ENCODE results near the gene DAPK2.

DAPK2 gene

DNA sequence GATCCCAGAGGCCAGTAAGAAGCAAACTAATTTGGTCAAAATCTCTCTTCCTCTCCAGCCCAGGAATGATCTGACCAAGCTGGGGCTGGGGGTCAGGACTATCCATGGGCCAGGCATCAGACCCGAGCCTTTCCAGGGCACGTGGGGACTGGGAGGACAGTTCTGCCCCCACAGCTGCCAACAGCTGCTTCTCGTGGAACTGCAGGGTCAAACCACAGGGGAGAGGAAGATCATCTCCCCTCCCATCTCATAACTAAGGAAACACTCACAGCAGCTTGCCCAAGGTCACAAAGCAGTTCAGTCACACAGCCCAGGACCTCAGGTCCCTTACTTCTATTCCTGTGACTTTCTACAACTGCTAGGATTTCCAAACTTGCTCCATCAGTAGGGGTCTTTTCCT lies 47.1 kb downstream of the DAPK2 start:
- no peak overlapping the region for H3K4me3 ChIP-seq (ENCODE audit: low read depth, low read length)

GRCh38 chr15:63998489-63998888 lies 47.8 kb downstream of the DAPK2 start:
- no peak overlapping the region for H3K4me3 ChIP-seq (ENCODE audit: low read depth, low read length)

- H3K4me3 ChIP-seq (ENCODE audit: low read depth, low read length), result no peak overlapping the region
Observed at GRCh38 chr15:63997715-63998442, 48.4 kb downstream of the DAPK2 start.

DNA sequence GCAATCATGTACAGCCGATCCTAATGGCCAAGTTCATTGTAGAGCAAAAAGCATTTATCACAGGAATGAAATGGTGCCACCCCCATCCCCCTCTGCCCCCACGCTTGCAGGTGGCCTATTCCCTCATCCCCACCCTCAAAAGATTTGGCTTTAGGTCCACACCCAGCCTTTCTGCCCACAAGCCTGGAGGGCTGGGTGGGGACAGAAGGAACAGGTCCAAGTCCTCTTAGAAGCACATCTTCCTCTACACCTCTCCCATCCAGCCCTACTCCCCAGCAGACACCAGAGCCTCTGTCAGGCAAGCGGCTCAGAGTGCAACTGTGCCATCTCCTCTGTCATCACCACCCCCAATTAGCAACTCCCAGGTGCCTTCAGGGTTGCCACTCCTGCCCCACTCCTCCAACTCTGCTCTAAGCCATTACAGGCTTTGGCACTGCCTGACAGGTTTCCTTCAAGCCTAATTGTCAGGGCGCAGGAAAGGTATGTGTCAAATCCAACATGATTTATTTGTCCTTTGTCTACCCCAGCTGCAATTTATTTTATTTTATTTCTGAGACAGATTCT lies 49.4 kb downstream of the DAPK2 start:
- H3K4me3 ChIP-seq (ENCODE audit: low read depth, low read length), result no peak overlapping the region

DNA sequence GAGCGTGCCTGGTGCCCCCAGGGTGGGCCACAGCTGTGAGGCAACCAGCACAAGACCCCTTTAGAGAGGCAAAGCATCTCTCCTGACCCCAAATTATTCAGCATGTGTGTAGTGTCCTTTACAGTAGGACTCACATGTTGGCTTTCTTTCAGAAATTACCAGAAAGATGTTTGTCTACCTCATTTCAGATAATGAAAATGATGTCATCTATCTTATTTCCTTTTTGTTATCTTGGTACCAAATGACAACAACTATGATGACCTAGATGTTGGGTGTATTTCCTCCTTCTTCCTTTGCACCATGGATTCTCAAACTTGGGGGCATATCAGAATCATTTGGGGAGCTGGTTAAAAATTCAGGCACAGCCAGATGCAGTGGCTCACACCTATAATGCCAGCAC lies 50.5 kb downstream of the DAPK2 start:
- no peak overlapping the region for H3K4me3 ChIP-seq (ENCODE audit: low read depth, low read length)

- no peak overlapping the region for H3K4me3 ChIP-seq (ENCODE audit: low read depth, low read length)
Observed at GRCh38 chr15:63994073-63994600, 52.1 kb downstream of the DAPK2 start.

GRCh38 chr15:63992300-63992699 lies 54.0 kb downstream of the DAPK2 start:
- no peak overlapping the region for H3K4me3 ChIP-seq (ENCODE audit: low read depth, low read length)

DNA sequence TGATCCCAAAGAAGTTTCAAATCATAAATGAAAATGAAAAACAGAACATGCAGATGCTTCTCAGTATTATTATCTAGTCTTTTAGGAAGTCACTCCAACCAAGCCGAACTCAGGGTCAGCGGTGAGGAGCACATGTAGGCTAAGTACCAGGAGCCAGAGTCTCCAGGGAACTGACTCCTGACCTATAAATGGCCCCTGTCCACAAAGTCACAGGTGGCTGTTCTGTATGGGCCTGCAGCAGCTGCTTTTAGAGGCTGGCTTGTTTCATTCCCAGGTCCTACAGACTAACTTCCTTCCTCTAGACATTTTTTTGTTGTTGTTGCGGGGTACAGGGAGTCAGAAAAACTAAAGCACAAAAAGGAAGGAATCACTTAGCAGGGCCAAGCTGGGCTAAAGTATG lies 54.6 kb downstream of the DAPK2 start:
- H3K4me3 ChIP-seq (ENCODE audit: low read depth, low read length), result no peak overlapping the region

- H3K4me3 ChIP-seq (ENCODE audit: low read depth, low read length), result no peak overlapping the region
Observed at GRCh38 chr15:63990454-63990853, 55.8 kb downstream of the DAPK2 start.

DNA sequence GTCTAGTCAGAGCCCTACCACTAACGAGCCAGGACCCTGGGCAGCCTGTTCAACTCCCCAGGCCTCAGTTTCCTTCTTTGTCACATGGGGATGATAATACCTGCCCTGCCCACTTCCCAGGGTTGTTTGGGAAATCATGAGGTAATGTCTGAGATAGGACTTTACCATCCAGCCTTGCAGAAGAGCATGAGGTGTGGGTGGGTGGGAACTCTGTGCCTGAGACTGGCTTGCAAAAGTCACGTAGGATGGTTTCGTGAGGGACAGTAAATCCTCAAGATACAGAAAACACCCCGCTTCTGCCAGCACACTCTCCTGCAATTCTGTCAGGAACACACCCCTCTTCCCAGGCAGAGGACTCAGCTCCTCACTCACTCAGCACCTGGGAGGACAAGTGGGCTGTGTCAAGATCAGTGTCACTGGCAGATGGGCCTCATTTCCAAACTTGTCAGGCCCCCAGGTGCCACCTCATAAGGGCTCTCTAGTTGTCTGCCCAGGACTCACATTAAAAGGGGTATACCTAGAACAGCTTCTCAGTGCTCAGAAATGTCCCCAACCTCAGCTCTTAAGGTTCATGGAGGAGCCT lies 58.4 kb downstream of the DAPK2 start:
- H3K4me3 ChIP-seq (ENCODE audit: low read depth, low read length), result no peak overlapping the region

GRCh38 chr15:63986751-63987341 lies 59.4 kb downstream of the DAPK2 start:
- H3K4me3 ChIP-seq (ENCODE audit: low read depth, low read length), result no peak overlapping the region

GRCh38 chr15:63986185-63986680 lies 60.1 kb downstream of the DAPK2 start:
- no peak overlapping the region for H3K4me3 ChIP-seq (ENCODE audit: low read depth, low read length)

DNA sequence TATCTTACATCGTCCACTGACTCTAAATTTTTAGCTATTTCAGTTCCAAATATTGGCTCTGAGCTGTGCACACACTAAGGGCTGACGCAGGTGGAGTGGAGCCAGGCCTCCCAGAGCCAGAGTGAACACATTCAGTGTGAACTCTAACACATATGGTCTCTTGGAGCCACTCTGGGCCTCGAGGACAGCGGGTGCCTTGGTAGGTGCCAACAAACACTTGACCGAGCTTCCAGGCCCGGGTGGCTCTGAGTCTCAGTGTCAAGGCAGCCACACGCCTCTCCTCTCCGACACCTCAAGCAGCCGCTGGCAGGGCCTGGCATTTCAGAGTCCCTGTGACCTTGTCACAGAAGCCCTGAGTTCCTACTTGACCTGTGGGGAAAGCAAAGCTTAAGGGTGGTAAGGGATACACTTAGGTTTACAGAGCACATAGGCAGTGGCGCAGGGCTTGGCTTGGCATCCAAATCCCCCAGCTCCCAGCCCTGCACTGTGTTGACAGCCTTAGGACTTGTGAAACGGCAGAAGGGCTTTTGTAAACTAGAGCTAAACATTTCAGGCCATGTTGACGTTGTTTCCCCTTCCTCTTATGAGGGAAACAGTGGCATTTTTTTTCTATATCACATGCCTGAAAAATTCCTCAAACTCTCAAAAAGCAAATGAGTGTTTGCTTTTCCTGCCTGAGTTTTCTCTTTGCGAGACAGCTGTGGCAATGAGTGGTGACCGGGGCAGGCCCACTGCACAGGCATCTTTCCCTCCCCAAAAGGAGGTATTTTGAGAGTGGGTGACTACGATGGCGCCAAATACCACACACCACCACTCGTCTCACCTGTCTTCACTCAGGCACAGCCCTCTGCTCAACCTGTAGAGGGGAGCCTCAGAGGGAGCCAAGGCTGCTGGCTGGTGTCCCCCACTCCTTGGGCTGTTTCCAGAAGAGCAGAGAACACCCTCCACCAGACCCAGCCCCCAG lies 60.8 kb downstream of the DAPK2 start:
- H3K4me3 ChIP-seq (ENCODE audit: low read depth, low read length), result no peak overlapping the region

- H3K4me3 ChIP-seq (ENCODE audit: low read depth, low read length), result no peak overlapping the region
Observed at GRCh38 chr15:63984331-63984730, 62.0 kb downstream of the DAPK2 start.

- H3K4me3 ChIP-seq (ENCODE audit: low read depth, low read length), result no peak overlapping the region
Observed at GRCh38 chr15:63983061-63983711, 63.1 kb downstream of the DAPK2 start.

DNA sequence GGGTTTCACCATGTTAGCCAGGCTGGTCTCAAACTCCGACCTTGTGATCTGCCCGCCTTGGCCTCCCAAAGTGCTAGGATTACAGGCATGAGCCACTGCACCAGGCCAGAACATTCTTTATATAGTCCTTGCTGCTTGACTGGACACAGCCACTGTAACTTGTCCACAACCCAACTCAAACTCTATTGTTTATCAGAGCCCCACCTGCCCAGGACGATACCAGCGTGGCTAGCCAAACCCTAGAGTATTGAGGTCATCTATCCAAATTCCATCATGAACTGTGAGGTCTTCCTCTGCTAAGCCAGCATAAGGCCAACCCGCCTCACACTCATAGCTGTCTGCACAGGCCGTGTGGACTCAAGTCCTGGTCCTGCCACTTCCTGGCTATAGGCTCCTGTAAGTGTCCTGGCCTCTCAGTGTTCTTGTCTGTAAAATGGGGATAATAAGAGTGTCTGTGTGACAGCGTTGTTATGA lies 63.9 kb downstream of the DAPK2 start:
- H3K4me3 ChIP-seq (ENCODE audit: low read depth, low read length), result no peak overlapping the region

GRCh38 chr15:63981596-63982320 lies 64.5 kb downstream of the DAPK2 start:
- H3K4me3 ChIP-seq (ENCODE audit: low read depth, low read length), result no peak overlapping the region

- no peak overlapping the region for H3K4me3 ChIP-seq (ENCODE audit: low read depth, low read length)
Observed at GRCh38 chr15:63979262-63979793, 67.0 kb downstream of the DAPK2 start.

Measured in iPS-11a (cell line).